GM10847 (cell line): ENCODE data around the gene RBMXL3.

Experiments used
- POLR2A ChIP-seq: IDR thresholded peaks from 2 replicates; pipeline ENCODE4 v1.6.1; 2011; ENCODE audit not compliant: insufficient read length; ENCODE audit errors: extremely low read depth

Gene RBMXL3

DNA sequence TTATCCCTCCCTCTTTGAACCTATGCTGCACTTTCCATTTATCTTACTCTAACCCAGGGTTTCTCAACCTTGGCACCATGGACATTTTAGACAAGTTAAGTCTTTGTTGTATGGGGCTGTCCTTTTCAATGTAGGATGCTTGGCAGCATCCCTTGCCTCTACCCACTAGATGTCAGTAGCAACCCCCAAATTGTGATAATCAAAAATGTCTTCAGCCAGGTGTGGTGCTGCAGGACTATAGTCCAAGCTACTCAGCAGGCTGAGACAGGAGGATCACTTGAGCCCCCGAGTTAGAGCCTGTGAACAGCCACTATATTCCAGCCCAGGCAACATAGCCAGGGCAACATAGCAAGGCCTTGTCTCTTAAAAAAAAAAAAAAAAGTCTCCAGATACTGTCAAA, 37.7 kb downstream of the RBMXL3 start:
- no peak for TF ChIP-seq POLR2A

DNA sequence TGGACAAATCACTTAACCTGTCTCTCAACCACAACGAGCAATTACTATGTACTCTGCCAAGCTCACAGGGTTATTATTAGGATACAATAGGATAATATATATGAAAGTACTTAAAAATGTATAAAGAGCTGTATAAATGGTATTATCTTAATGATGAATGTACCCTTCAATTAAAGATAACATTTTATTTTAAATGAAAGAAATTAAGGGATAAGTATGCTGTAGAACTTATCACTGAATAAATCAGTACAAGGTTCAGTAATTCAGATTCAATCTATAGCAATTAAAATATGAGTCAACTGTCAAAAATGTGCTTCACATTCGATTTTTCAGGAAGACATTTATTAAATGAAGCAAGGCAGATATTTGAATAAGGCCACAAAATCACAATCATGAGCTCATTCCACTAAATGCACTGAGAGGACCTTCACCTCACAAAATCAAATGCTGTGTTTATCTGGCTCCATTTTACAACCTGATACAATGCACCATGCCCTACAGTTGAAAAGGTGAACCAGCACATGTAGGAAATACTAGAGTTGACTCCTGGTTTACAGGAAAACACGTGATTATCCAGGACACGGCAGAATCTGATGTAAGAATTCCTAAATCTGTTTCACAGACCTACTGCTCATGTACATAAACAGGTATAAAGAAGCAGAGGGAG, 40.3 kb downstream of the RBMXL3 start:
- TF ChIP-seq POLR2A = no peak

DNA sequence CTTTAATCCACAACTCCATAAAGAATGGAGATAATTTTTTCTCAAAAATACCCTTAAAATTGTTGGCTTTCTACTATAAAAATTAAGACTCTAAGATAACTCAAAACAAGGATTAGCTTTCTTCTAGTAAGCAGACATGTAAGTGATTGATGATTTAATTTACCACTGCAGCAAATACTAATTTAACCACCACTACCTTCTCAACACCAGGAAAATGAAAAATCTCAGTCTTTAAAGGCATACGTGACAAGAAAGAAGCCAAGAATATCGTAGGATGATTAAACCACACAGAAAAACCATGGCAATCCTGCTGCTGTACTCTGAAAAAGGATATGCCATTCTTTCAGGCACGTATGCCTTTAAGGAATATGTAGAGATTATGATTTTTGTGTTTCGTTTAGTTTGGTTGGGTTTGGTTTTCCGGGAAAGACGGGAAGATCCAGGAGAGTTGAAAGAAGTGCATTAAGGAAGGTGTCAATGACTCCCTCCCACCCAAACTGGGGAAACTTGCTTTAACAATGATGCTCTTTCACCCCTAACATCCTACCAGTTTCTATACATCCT, 43.8 kb downstream of the RBMXL3 start:
- TF ChIP-seq POLR2A = no peak

DNA sequence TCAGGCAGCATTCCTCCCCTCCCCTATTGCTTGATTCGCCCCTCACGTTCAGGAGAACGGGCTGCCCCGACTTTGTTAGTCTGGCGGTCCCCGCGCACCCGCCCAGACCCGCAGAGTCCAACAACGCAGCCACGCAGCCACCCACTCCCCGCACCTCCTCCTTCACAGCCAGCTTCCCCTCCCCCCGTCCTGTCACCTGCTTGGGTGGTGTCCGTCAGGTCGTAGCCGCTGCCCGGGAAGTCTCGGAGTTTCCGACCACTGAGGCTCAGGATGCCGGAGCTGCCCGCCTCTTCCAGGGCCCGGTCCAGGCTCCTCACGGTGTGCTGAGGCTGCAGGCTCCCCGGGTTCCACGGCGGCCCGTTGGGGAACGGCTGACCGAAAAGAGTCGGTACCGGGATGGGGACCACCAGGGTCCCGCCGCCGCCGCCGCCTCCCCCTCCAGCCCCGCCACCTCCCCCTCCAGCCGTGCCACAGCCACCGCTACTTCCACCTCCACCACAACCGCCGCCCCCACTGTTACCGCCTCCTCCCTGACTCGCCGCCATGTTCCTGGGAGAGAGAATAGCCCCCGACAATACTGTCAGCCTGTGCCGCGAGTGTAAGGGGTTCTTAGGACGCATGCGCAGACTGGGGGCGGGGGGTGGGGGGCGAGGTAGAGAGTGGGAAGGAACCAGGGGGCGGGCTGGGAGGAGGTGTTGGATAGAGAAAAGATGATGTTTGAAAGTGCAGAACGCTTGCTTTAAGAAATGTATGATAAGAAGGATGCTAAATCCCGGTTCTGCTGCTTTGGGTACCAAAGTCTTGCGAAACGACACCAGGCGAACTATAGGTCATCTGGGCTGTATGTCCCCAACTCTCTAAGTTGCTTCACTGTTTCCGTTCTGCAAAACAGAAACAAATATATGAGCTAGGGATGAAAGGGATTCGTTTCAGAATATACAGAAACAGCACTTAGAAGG, 44.6 kb downstream of the RBMXL3 start, which contains the start of gene LRCH2:
LRCH2 (minus strand) TSS at position 600 of the 959 bp plus-strand sequence; CDS start at position 545, 55 bp downstream.
- no peak for TF ChIP-seq POLR2A

DNA sequence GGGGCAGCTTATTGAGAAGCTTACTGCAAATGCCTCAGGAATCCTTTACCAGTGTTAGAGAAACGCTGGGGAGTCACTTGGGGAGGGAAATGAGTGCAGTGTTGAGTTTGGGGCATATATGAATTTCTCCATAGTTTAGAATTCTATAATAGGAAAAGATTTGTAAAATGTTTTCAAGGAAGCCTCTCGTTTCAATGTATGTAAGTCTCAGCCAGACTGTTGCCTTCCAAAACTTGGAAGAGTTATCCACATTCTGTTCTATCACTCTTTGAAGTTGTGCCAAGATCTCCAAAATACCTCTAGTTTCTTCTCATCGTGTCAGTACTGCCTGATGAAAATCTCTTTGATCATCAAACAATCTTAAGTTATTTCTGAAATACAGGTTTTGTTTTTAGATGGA, 45.3 kb downstream of the RBMXL3 start:
- no peak for TF ChIP-seq POLR2A

DNA sequence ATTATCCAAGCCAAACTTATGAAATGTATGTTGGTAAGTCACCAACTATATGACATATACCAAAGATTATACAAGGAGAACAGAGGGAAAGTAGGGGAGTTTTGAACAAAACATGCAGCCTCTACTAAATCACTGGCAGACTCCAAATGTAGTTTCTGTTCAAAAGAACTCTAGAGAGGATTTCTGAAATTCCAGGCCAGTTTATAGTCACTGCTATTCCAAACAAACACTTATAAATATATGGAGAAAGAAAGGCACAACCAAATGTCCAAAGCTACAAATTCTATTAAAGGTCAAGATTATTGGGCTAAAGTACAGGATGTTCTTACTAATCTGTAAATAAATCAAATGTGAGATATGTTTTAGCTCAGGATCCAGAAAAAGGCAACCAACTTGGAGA, 47.4 kb downstream of the RBMXL3 start:
- no peak for TF ChIP-seq POLR2A

DNA sequence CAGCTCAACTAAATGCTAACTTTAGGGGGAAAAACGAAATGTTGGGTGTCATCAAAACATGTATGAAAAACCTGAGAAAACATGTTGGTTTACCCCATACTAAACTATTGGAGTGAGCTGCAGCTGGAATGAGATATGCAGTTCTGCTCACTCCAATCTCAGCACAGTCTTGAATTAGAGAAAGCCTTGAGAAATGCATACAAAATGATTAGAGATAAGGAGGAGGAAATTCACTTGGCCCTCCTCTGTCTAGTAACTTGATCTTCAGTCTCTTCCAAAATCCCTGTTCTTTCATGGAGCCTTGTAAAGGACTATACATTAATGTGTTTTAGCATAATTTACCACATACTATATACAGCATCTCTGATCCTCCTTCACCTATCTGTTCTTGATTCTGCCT, 47.8 kb downstream of the RBMXL3 start:
- TF ChIP-seq POLR2A = no peak
